ELR (cell line): ENCODE data around the gene MEX3D.
A peak's percentile ranks its signal among the peaks of the same experiment; 100 is the strongest.
"Not testable (repeated sequence)": the region's sequence is repeated elsewhere in the genome, so short reads cannot be mapped to it uniquely, and the experiment has no call there.

Source experiments
- DNase-seq: peaks from one replicate; pipeline ENCODE4 v3.0.0-alpha.2; 2015; ENCODE audit warnings: low read depth

The MEX3D gene

DNA sequence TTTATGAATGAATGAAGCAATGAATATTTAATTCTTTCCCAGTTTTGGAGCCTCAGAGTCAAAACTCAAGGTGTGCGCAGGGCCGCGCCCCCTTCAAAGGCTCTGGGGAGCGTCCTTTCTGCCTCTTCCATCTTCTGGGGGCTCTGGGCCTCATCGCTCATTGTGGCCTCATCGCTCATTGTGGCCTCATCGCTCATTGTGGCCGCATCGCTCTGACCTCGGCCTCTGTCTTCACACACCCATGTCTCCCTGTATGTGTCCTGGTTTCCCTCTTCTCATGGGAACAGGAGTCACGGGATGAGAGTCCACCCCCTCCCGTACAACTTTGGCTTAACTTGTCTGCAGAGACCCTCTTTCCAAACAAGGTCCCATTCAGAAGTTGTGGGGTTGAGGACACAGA, 3.2 kb upstream of the MEX3D start:
- DNase-seq = no peak

- DNase-seq = no peak
Observed at GRCh38 chr19:1570836-1571235, 2.7 kb upstream of the MEX3D start.

GRCh38 chr19:1569997-1570396, 1.9 kb upstream of the MEX3D start:
- no peak for DNase-seq

DNA sequence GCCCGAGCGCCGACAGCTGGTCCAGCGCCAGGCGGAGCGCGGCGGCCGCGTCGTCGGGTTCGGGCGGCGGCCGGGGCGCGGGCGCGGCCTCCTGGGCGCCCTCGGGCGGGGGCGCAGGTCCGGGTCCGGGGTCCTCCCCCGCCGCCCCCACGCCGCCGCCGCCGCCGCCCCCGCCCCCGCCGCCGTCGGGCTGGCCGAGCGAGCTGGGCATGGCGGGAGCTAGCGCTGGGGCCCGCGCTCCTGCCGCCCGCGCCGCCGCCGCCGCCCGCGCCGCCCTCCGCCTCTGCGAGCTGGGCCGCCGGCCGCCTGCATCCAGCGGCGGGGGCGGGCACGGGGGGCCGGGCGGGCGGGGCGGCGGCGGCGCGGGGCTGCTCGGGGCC, 287 bp downstream of the MEX3D start:
- DNase-seq = no peak

- peak; percentile 57 for DNase-seq
Observed at GRCh38 chr19:1567116-1567847, 843 bp downstream of the MEX3D start.

- peak; percentile 85 for DNase-seq
Observed at GRCh38 chr19:1566392-1567115, 1.6 kb downstream of the MEX3D start.

- DNase-seq = no peak
Observed at GRCh38 chr19:1563251-1563650, 4.9 kb downstream of the MEX3D start.

GRCh38 chr19:1561236-1561842, 6.8 kb downstream of the MEX3D start:
- no peak for DNase-seq

GRCh38 chr19:1560286-1560882, 7.7 kb downstream of the MEX3D start:
- no peak for DNase-seq

- no peak for DNase-seq
Observed at GRCh38 chr19:1558552-1558951, 9.6 kb downstream of the MEX3D start.

DNA sequence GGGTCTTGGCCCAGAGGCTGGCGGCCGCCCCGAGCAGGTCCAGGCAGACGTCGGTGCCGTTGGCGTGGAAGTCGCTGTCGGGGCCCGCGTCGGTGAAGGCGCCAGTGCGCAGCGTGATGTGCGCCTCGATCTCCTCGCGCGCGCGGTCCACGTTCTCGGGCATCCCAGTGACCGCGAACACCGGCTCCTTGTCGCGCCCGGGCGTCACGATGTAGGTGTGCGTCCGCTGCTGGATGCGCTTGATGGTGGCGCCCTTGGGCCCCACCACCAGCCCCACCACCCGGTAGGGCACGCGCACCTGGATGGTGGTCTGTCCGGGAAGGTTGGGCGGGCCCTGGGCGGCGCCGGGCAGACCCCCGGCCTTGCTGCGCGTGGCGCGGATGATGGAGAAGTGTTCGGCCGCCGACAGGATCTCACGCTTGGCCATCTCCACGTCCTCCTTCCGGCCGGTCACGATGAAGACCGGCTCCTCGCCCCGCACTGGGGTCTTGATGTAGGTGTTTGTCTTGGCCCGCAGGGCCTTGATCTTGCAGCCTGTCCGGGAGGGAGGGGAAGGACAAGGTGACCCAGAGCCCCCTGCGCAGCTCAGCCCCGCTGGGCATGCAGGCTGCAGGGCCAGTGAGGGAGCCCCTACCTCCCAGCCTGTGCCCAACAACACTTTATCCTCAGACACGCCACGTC, 11.6 kb downstream of the MEX3D start:
- no peak for DNase-seq

- no peak for DNase-seq
Observed at GRCh38 chr19:1555487-1556389, 12.4 kb downstream of the MEX3D start.

DNA sequence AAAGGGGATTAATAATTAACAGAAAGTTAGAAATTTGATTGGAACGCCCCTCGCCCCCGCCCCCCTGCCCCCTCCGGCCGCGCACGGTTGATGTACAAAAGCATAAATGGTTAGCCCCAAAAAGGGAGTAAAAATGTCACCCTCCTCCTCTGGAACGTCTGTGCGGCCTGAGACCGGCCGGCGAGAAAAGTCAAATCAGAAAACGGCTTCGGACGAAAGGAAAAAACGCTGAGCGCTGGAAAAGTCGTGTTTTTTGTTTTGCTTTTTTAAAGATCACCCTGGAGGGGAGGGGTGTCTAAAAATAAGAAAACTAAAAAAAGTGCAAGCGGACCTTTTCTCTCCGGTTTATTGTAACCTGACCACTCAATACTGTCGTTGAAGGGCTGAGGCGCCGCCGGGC, 13.2 kb downstream of the MEX3D start:
- no peak for DNase-seq

DNA sequence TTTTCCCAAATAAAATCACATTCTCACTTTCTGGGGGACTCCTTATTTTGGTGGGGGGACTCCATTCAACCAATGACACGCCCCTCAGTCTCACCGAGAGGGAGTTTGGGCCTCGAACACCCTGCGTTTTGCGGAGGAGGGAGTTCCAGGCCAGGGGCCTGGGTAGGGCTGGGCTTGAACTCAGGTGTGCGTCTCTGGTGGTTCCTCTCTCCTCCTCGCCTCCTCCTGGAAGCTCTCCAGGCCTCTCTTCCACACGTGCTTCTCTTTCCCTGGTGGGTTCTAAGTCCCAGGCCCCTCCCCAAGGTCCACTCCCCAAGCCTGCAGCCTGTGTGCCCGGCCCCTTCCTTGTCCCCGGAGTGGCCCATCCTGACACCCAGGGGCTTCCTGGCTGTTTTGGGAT, 14.7 kb downstream of the MEX3D start:
- DNase-seq = no peak

GRCh38 chr19:1551068-1552040, 16.8 kb downstream of the MEX3D start:
- no peak for DNase-seq

- DNase-seq = no peak
Observed at GRCh38 chr19:1549332-1549945, 18.7 kb downstream of the MEX3D start.

GRCh38 chr19:1540365-1540925, 27.7 kb downstream of the MEX3D start:
- no peak for DNase-seq

- not testable (repeated sequence) for DNase-seq
Observed at GRCh38 chr19:1539749-1540148, 28.4 kb downstream of the MEX3D start.

- no peak for DNase-seq
Observed at GRCh38 chr19:1538978-1539377, 29.1 kb downstream of the MEX3D start.
